ENCODE data around the gene MYCN.
"Not testable (repeated sequence)": the region's sequence is repeated elsewhere in the genome, so short reads cannot be mapped to it uniquely, and the experiment has no call there.

Gene MYCN

GRCh38 chr2:15908371-15908770 is 32.0 kb upstream of the MYCN start:
- no peak for DNase-seq

GRCh38 chr2:15909157-15909556 is 31.2 kb upstream of the MYCN start:
- no peak for DNase-seq

- no peak for DNase-seq
These were observed 30.6 kb upstream of the MYCN start for GRCh38 chr2:15909736-15910135.

GRCh38 chr2:15911270-15911669 is 29.1 kb upstream of the MYCN start:
- not testable (repeated sequence) for DNase-seq

GRCh38 chr2:15911686-15912085 is 28.7 kb upstream of the MYCN start:
- DNase-seq = no peak

DNA sequence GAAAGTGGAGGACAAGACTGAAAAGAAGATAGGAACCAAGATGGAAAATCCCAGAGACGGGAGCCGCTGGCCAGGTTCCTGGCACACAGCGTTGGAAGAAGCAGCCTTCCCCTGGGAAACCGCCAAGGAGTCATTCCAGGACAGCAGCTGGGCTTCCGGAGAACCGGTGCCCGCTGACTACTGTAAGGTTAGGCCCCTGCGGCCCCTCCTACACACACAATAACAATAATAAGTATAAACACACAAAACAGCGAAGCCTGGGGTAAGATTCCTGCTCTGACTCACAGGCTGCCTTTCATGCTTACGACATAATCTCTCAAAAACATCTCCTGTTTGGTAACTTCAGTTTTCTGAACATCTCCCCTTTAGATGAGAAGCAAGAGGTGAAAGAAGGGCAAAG is 28.1 kb upstream of the MYCN start:
- DNase-seq = no peak

GRCh38 chr2:15913146-15913545 is 27.2 kb upstream of the MYCN start:
- no peak for DNase-seq

GRCh38 chr2:15914596-15915385 is 25.6 kb upstream of the MYCN start:
- no peak for DNase-seq

- DNase-seq = not testable (repeated sequence)
These were observed 24.8 kb upstream of the MYCN start for GRCh38 chr2:15915546-15915945.

- DNase-seq = no peak
These were observed 24.0 kb upstream of the MYCN start for GRCh38 chr2:15916336-15916735.

GRCh38 chr2:15918761-15919356 is 21.5 kb upstream of the MYCN start:
- no peak for DNase-seq

DNA sequence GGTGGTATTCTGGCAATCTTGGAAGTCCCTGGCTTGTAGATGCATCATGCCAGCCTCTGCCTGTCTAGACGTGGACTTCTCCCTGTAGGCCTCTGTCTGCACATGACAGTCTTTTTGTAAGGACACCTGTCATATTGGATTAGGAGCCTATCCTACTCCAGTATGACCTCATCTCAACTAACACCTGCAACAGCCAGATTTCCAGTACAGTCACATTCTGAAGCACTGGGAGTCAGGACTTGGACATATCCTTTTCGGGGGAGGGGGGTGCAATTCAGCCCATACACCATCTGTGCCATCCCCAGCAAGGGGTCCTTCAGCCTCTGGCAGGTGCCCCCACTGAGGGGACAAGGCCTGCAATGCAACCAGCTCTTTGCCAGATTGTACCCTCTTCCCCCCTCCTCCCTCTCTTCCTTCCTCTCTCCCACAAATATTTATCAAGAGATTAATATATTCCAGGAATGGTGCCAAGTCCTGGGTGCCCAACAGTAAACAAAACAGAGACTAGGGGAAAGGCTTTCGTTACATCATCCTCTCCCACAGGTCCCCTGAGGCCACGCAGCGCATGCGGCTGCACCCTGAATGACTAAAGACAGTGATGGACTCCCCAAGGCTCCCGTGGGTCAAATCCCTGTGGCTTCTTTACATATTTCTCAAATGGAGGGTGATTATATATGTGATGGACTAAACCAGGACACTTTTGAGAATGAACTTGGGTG is 20.5 kb upstream of the MYCN start:
- no peak for DNase-seq

GRCh38 chr2:15920696-15921095 is 19.7 kb upstream of the MYCN start:
- DNase-seq = no peak

DNA sequence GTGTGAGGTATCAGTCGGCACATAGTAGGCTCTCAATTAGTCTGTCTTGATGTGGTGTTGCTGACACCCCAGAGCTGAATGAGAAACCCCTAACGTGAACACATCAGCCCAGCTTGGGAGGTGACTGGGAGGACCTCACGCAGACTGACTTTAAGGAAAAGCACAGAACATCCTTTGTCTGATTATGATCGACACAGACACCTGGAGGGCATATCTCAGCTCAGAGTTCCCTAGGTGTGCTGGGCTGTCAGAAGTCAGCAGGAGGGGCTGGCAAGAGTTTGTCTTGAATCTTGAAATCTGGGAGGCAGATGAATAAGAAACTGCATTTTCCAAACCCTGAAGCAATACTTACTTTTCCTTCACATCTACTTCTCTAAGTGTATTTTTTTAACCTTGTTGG is 16.8 kb upstream of the MYCN start:
- DNase-seq = no peak

DNA sequence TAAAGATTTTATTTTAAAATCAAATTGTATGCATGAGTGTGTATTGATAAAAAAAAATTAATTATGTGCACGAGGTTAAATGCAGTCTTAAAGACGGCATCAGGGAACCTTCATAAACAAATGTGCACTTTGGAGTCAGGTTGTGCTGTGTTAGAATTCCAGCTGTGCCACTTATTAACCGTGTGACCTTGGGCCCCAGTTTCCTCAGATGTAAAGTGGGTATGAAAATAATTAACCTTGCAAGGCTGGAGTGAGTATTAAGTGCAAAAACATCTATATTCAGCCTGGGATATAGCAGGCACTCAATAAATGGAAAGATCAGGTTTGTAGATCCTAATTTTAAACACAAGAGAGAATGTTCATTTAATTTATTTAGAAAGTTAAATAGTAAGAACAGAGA is 14.5 kb upstream of the MYCN start:
- DNase-seq = no peak

- no peak for DNase-seq
These were observed 14.1 kb upstream of the MYCN start for GRCh38 chr2:15926252-15926651.

DNA sequence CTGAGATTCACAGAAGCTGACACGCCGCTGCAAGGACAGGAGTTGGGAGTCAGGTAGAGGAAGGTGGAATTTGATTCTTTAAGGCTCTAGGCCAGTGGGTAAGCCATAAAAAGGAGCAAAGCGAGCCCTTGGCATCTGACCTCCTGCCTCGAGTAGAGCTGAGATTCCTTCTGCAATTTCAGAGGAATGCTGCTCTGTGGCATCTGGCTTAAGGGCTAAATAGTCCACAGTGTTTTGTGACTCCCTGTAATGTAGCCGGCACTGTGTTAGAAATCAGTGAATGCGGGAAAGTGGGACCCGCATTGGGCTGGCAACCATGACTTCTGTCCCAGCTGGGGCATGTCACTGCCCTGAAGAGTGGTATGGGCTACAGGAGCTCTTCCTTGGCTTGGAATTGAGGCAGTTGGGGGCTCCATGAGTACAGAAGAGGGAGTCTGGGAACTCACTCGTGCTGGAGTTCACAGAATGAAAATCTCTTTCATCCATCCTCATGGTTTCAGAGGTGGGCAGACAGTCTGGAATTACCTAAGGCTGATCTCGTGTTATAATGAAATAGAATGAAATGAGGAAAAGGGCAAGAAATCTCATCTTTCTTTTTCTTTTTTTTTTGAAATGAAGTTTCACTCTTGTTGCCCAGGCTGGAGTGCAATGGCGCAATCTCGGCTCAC is 12.7 kb upstream of the MYCN start:
- DNase-seq = no peak

DNA sequence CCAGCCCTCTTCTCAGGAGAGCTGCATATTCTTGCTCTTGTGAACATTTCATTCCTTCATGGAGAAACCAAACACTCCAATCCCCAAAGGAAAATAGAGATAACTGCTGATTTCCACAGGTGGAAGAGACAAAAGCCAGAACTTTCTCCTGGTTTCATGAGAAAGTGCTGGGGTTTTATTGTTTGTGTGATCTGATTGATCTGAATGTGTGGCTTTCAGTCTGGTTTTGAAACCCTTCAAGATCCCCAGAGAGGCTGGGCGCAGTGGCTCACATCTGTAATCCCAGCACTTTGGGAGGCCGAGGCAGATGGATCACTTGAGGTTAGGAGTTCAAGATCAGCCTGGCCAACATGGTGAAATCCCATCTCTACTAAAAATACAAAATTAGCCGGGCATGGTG is 11.3 kb upstream of the MYCN start:
- not testable (repeated sequence) for DNase-seq

DNA sequence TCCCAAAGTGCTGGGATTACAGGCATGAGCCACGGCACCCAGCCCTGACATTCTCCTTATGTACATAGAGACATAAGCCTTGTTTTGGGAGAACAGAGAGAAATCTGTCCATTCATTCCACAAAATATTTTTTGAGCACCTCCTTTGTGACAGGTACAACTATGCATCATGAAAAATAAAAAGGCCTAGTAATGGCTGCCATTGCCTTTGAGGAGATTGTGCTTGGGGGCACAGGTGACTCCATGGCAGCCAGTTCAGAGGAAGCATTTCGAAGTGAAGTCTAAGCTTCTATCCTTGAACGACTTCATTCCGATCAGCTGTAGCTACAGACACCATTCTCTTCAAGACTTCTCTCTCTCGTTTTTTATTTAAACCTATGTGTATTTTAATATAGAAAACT is 10.5 kb upstream of the MYCN start:
- DNase-seq = no peak

GRCh38 chr2:15930589-15931318 is 9.6 kb upstream of the MYCN start:
- DNase-seq = no peak

DNA sequence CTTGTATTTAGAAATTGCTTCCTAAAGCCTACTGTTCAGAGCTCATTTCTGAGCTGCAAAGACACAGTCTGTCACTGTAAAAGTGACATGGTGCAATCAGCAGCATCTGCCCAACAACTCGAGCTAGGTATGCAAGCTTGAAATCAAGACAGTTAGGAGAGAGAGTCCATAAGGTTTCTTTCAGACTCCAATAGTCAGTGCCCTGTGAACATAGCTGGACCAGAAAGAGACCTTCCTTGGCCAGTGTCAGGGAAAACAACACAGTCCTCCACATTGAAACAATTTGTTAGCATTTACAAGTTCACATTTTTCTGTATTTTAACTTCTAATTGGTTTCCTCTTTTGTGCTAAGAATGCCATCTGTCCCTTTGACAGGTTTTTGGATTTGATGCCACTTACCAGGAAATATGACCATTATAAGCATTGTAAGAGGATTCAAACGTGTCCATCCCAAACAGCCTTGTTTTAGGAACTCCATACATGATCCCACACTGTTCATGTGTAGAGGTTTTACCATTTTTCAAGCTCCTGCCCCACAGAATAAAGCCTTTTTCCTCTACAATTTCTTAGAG is 8.9 kb upstream of the MYCN start:
- no peak for DNase-seq

GRCh38 chr2:15931950-15932349 is 8.4 kb upstream of the MYCN start:
- DNase-seq = no peak
